Liver (tissue), 9 donors: ENCODE data around the gene CSNK1E. TPM values are rescaled to one million over a fixed set of nuclear protein-coding genes. Genes with fewer than 3 reads are reported as not detected.

ENCODE experiments used
- DNase-seq: peaks from one replicate; pipeline ENCODE4 v3.0.0-alpha.2; 2017; ENCODE audit warnings: low spot score
- H3K27ac ChIP-seq, 2 donors: one replicate each; pipeline ENCODE4 v1.7.0; 2013; ENCODE audit warnings: inconsistent platforms in 2 of 2, low read length in 2 of 2, control low read depth in 1 of 2, low read depth in 1 of 2, mild to moderate bottlenecking in 1 of 2
- H3K27me3 ChIP-seq, 4 donors: one replicate each; pipeline versions ENCODE4 v1.6.1 to v1.7.0; 2013; ENCODE audit warnings: low read length in 3 of 4, inconsistent platforms in 1 of 4, mild to moderate bottlenecking in 1 of 4, moderate library complexity in 1 of 4; ENCODE audit not compliant: control insufficient read depth in 4 of 4, insufficient read depth in 4 of 4
- H3K36me3 ChIP-seq, 4 donors: one replicate each; pipeline versions ENCODE4 v1.6.1 to v1.7.0; 2013; ENCODE audit warnings: low read length in 3 of 4, mild to moderate bottlenecking in 3 of 4, low read depth in 1 of 4, moderate library complexity in 1 of 4; ENCODE audit not compliant: control insufficient read depth in 4 of 4, insufficient read depth in 3 of 4
- H3K4me1 ChIP-seq, 4 donors: one replicate each; pipeline versions ENCODE4 v1.6.1 to v1.7.0; 2013; ENCODE audit warnings: low read length in 3 of 4, mild to moderate bottlenecking in 3 of 4, moderate library complexity in 1 of 4; ENCODE audit not compliant: control insufficient read depth in 4 of 4, insufficient read depth in 4 of 4
- H3K4me3 ChIP-seq, 3 donors: one replicate each; pipeline versions ENCODE4 v1.6.1 to v1.7.0; 2013; ENCODE audit warnings: low read length in 3 of 3, control low read depth in 1 of 3, low read depth in 1 of 3, mild to moderate bottlenecking in 1 of 3
- H3K9ac ChIP-seq, 2 donors: one replicate each; pipeline ENCODE4 v1.7.0; 2013; ENCODE audit warnings: low read length in 2 of 2, mild to moderate bottlenecking in 2 of 2, moderate library complexity in 2 of 2, control low read depth in 1 of 2, low read depth in 1 of 2
- H3K9me3 ChIP-seq, 4 donors: one replicate each; pipeline versions ENCODE4 v1.6.1 to v1.7.0; 2013; ENCODE audit warnings: low read length in 3 of 4; ENCODE audit not compliant: control insufficient read depth in 4 of 4
- CTCF ChIP-seq: fragments of 150-350 bp; IDR thresholded peaks from 2 replicates; pipeline ENCODE4 v1.5.1; 2017; ENCODE audit warnings: improper control_type of control experiment, low read depth, low read length; ENCODE audit not compliant: missing input control
- FOXA2 ChIP-seq: IDR thresholded peaks from 2 replicates; pipeline ENCODE4 v1.6.1; 2016; ENCODE audit warnings: antibody characterized with exemption
- GABPA ChIP-seq, 2 donors: IDR thresholded peaks in 1 of 2; conservative IDR thresholded peaks in 1 of 2; 2 replicates each; pipeline ENCODE4 v1.6.1; 2016; ENCODE audit warnings: antibody characterized with exemption in 2 of 2, mild to moderate bottlenecking in 1 of 2, moderate library complexity in 1 of 2
- JUND ChIP-seq, 2 donors: IDR thresholded peaks; 2 replicates each; pipeline ENCODE4 v1.6.1; 2016; ENCODE audit warnings: antibody characterized with exemption in 2 of 2
- RAD21 ChIP-seq, 2 donors: IDR thresholded peaks; 2 replicates each; pipeline ENCODE4 v1.6.1; 2016; ENCODE audit warnings: antibody characterized with exemption in 2 of 2, mild to moderate bottlenecking in 2 of 2
- SP1 ChIP-seq: IDR thresholded peaks from 2 replicates; pipeline ENCODE4 v1.6.1; 2018; ENCODE audit warnings: antibody characterized with exemption, mild to moderate bottlenecking
- TAF1 ChIP-seq: conservative IDR thresholded peaks from 2 replicates; pipeline ENCODE4 v1.6.1; 2016; ENCODE audit warnings: antibody characterized with exemption, mild to moderate bottlenecking
- YY1 ChIP-seq: IDR thresholded peaks from 2 replicates; pipeline ENCODE4 v1.6.1; 2016; ENCODE audit warnings: antibody characterized with exemption, mild to moderate bottlenecking
- WGBS: extraction: QIAGEN DNeasy Blood & Tissue Kit; methylation state at CpG from one replicate; pipeline ENCODE4 v1.1.7; 2013; 5-methylcytosine and 5-hydroxymethylcytosine counted together
- polyA plus RNA-seq, 2 donors: library from polyadenylated mRNA; stranded (reverse) in 1 of 2; unstranded in 1 of 2; fragments of 200-250 nt in 1 of 2; fragments of >200 nt in 1 of 2; fragmentation: Nextera tagmentation in 1 of 2; extraction: Ambion mirVana in 1 of 2; gene quantifications; one replicate each; pipeline versions ENCODE4 v1.2.1 to v1.2.3, GENCODE V29; 2013 to 2015
- total RNA-seq, 2 donors: library from RNA; depleted of rRNA; stranded (reverse); fragments of >200 nt; gene quantifications; one replicate each; pipeline ENCODE4 v1.2.3, GENCODE V29; 2014
- TF ChIP-seq, protein P1 (sequence below): IDR thresholded peaks from 2 replicates; pipeline ENCODE4 v1.6.1; 2016; ENCODE audit warnings: antibody characterized with exemption
- TF ChIP-seq, protein P2 (sequence below): IDR thresholded peaks from 2 replicates; pipeline ENCODE4 v1.6.1; 2016; ENCODE audit warnings: antibody characterized with exemption
- donor health status: healthy.
- donor health status: healthy.
- donor health status: healthy.
- donor health status: healthy.
- donor health status: healthy.

Gene CSNK1E
- total and polyA plus RNA-seq, 4 donors = 8.4 to 27.4 (median 13.7) TPM

DNA sequence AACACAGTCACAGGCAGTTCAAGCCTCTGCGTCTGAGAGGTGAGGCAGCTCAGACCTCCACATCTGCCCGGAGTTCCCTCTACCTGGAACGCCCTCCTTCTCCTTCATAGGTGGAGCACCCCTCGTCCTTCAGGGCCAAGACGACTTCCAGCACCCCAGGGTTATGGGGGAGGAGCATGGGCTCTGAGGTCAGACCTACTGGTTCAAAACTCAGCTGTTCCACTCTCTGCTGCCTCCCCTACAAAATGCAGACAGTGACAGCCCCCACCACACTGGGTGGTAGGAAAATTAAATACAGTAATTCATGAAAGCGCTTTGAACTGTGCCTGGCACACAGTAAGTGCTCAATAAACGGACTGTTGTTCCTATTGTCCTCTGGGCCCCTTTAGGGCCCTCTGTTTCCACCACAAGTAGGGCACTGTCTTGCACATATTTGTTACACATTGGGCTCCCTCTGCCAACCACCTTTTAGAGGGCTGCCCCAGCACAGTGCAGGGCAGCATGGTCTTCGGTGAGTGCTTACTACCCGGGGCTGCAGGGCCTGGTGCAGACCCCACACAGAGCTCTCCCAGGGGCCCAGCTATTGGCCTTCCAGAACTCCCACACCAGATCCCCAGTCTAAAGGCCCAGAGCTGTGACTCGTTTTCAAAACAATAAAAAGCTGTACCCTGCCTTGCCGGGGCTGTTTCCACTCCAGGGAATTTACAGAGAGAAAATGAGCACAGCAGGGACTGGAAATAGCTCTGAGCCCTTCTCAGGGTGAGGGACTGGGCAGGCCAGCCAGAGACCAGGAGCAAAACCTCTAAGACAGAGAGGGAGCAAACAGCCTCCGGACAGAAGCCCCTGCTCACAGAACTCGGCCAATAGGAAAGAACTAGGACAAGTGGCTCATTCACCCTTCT lies 46.9 kb downstream of the CSNK1E start:
- peaks cover 6 to 18% (median 11%) of the 10 kb centered on the region in 4 donors for H3K4me1 ChIP-seq
- no peak overlapping the region for H3K4me3 ChIP-seq
- H3K27me3 ChIP-seq = no peaks in the 10 kb centered on the region
- no peaks in the 10 kb centered on the region for H3K9me3 ChIP-seq
- H3K27ac ChIP-seq = peak overlapping the region in 1 of 2 donors; percentile 69
- WGBS = 82% methylated on average over 13 of the region's 13 CpGs
- TF ChIP-seq, protein P1, sequence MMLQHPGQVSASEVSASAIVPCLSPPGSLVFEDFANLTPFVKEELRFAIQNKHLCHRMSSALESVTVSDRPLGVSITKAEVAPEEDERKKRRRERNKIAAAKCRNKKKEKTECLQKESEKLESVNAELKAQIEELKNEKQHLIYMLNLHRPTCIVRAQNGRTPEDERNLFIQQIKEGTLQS = no peak
- TF ChIP-seq TAF1 (no peak), CTCF (no peak), RAD21 (IDR thresholded peaks at IDR 0.05) (no peak)
- TF ChIP-seq, protein P2, sequence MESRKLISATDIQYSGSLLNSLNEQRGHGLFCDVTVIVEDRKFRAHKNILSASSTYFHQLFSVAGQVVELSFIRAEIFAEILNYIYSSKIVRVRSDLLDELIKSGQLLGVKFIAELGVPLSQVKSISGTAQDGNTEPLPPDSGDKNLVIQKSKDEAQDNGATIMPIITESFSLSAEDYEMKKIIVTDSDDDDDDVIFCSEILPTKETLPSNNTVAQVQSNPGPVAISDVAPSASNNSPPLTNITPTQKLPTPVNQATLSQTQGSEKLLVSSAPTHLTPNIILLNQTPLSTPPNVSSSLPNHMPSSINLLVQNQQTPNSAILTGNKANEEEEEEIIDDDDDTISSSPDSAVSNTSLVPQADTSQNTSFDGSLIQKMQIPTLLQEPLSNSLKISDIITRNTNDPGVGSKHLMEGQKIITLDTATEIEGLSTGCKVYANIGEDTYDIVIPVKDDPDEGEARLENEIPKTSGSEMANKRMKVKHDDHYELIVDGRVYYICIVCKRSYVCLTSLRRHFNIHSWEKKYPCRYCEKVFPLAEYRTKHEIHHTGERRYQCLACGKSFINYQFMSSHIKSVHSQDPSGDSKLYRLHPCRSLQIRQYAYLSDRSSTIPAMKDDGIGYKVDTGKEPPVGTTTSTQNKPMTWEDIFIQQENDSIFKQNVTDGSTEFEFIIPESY = no peak
- no peak overlapping the region for H3K9ac ChIP-seq
- H3K36me3 ChIP-seq = peaks cover 0 to 3% (median 0%) of the 10 kb centered on the region in 4 donors
- DNase-seq = no peak

- H3K4me1 ChIP-seq = peaks cover 6 to 18% (median 11%) of the 10 kb centered on the region in 4 donors
- no peak overlapping the region for H3K4me3 ChIP-seq
Observed at GRCh38 chr22:38269466-38269865, 47.8 kb downstream of the CSNK1E start.

DNA sequence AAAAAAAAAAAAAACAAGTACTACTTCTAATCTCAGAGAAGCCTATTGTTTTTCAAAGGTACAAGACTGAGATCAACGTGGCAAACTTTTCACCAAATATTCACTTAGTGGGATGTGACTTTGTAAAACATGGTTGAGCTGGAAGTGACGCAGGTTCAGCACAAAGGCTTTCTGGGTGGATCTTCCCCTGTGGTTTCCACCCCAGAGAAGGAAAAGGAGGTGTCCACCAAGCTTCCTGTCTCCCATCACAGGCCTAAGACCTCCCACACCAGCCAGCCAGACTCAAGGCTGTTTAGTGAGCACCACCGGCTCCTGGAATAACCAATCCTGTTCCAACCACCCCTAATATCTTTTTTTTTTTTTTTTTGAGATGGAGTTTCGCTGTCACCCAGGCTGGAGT lies 50.1 kb downstream of the CSNK1E start:
- 76% methylated on average over 4 of the region's 4 CpGs for WGBS
- TF ChIP-seq TAF1 (no peak), JUND (IDR thresholded peaks at IDR 0.05) (no peak), CTCF (no peak), GABPA (IDR thresholded peaks at IDR 0.05 in 1 of 2, conservative IDR thresholded peaks at IDR 0.05 in 1 of 2) (peak; percentile 21 to 24), YY1 (peak; percentile 12), RAD21 (IDR thresholded peaks at IDR 0.05) (no peak), FOXA2 (no peak)
- Histone ChIP-seq H3K4me1 (peaks cover 6 to 14% (median 11%) of the 10 kb centered on the region in 4 donors), H3K9ac (no peak overlapping the region), H3K27me3 (no peaks in the 10 kb centered on the region), H3K9me3 (no peaks in the 10 kb centered on the region), H3K4me3 (no peak overlapping the region), H3K36me3 (peaks cover 0 to 3% (median 0%) of the 10 kb centered on the region in 4 donors), H3K27ac (peak overlapping the region in 1 of 2 donors; percentile 50)
- DNase-seq = no peak

More at GRCh38 chr22:38269466-38269865, 47.8 kb downstream of the CSNK1E start:
- no peak overlapping the region for H3K9ac ChIP-seq
- H3K27me3 ChIP-seq = no peaks in the 10 kb centered on the region
- TF ChIP-seq YY1 (no peak), TAF1 (no peak), SP1 (no peak), JUND (IDR thresholded peaks at IDR 0.05) (no peak)
- TF ChIP-seq, protein P2 = no peak
- no peak for DNase-seq
- H3K27ac ChIP-seq = no peak overlapping the region
- peaks cover 0 to 3% (median 0%) of the 10 kb centered on the region in 4 donors for H3K36me3 ChIP-seq
- no peaks in the 10 kb centered on the region for H3K9me3 ChIP-seq
- WGBS = 95% methylated on average over 7 of the region's 7 CpGs
